Measurements from ENCODE around the gene HMOX2.

Gene HMOX2

DNA sequence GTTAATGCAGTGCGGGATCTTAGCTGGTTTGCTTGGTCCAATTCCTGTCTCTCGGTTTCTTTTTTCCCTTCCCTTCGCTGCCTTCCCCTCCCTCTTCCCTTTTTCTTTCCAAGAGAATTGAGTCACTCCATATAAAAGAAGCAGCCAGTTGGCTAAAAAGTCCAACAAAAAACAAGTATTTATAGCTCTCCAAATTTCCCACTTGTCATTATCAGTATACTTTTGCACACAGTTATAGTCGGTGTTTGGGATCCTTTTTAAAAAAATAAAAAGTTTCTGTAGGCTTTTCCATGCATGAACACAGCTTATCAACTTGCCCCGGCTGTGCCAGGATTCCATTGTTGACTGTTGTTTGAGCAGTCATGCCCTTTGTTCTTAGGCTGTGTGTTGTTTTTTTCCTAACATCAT, 24.9 kb downstream of the HMOX2 start:
- Histone ChIP-seq H3K9me3 (ENCODE audit: insufficient read depth, low read length, severe bottlenecking) (no peaks in the 10 kb centered on the region), H4K20me1 (ENCODE audit: insufficient read depth, low read length) (peaks cover 27% of the 10 kb centered on the region), H3K27me3 (ENCODE audit: insufficient read depth, low read length, poor library complexity) (no peaks in the 10 kb centered on the region), H3K9ac (ENCODE audit: low read depth, low read length) (no peak overlapping the region), H3K27ac (ENCODE audit: low read length) (no peak overlapping the region), H3K4me1 (ENCODE audit: insufficient read depth, low read length) (no peaks in the 10 kb centered on the region), H3K79me2 (ENCODE audit: insufficient read depth, low read length) (peaks cover 15% of the 10 kb centered on the region; the same call in 1 of the 2 replicates), H3K36me3 (ENCODE audit: insufficient read depth, low read length) (peaks cover 15% of the 10 kb centered on the region), H3K4me2 (ENCODE audit: insufficient read depth, low read length) (no peak overlapping the region), H2AFZ (ENCODE audit: low read depth, low read length) (no peak overlapping the region), H3K4me3 (ENCODE audit: low read depth in 1 of 2, low read length in 2 of 2) (no peak overlapping the region)
- DNase-seq: no peak
- ATAC-seq (ENCODE audit: insufficient read depth, low read depth): no peak
- no peak for TF ChIP-seq EZH2 (IDR thresholded peaks at IDR 0.05; ENCODE audit: borderline replicate concordance, low read depth, low read length, severe bottlenecking)
- TF ChIP-seq, protein P1, sequence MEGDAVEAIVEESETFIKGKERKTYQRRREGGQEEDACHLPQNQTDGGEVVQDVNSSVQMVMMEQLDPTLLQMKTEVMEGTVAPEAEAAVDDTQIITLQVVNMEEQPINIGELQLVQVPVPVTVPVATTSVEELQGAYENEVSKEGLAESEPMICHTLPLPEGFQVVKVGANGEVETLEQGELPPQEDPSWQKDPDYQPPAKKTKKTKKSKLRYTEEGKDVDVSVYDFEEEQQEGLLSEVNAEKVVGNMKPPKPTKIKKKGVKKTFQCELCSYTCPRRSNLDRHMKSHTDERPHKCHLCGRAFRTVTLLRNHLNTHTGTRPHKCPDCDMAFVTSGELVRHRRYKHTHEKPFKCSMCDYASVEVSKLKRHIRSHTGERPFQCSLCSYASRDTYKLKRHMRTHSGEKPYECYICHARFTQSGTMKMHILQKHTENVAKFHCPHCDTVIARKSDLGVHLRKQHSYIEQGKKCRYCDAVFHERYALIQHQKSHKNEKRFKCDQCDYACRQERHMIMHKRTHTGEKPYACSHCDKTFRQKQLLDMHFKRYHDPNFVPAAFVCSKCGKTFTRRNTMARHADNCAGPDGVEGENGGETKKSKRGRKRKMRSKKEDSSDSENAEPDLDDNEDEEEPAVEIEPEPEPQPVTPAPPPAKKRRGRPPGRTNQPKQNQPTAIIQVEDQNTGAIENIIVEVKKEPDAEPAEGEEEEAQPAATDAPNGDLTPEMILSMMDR (IDR thresholded peaks at IDR 0.05; ENCODE audit: borderline replicate concordance, extremely low read depth, low read length, poor library complexity, severe bottlenecking): no peak

DNA sequence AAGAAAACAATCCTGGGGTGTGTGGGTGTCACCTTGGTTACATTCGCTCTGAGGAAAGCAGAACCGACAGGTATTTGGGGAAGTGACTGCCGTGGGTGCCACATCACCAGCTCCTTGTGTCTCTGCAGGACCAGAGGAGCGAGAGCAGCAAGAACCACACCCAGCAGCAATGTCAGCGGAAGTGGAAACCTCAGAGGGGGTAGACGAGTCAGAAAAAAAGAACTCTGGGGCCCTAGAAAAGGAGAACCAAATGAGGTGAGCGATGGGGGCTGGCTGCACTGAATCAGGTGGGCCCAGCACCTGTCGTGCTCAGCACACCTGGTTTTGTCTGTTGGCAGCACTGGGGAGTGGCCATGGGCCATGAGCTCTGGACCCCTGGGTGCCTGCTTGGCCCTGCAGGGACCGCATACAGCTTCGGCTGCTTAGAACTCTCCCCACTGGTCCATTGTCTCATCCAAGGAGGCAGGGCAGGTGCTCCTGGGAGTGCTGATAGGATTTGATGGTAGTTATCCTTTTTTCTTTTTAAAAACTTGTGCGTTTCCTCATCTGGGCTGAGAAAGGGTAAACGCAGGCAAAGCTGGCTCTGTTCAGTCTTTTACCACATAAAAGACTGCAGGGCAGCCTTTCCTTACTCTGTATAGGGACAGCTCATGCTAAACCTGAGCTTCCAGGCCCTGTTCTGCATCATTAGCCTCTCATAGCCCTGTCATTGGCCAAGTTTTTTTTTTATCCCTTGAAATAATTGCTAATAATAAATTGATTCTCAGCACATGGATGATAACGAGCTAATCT, 29.4 kb downstream of the HMOX2 start:
- no peak overlapping the region for H2AFZ ChIP-seq (ENCODE audit: low read depth, low read length)
- H3K9me3 ChIP-seq (ENCODE audit: insufficient read depth, low read length, severe bottlenecking): no peaks in the 10 kb centered on the region
- peaks cover 15% of the 10 kb centered on the region; the same call in 1 of the 2 replicates for H3K79me2 ChIP-seq (ENCODE audit: insufficient read depth, low read length)
- no peak for ATAC-seq (ENCODE audit: insufficient read depth, low read depth)
- no peak overlapping the region for H3K4me2 ChIP-seq (ENCODE audit: insufficient read depth, low read length)
- H3K9ac ChIP-seq (ENCODE audit: low read depth, low read length): no peak overlapping the region
- no peaks in the 10 kb centered on the region for H3K27me3 ChIP-seq (ENCODE audit: insufficient read depth, low read length, poor library complexity)
- TF ChIP-seq EZH2 (IDR thresholded peaks at IDR 0.05; ENCODE audit: borderline replicate concordance, low read depth, low read length, severe bottlenecking): no peak
- TF ChIP-seq, protein P1 (IDR thresholded peaks at IDR 0.05; ENCODE audit: borderline replicate concordance, extremely low read depth, low read length, poor library complexity, severe bottlenecking): no peak
- peaks cover 49% of the 10 kb centered on the region for H3K36me3 ChIP-seq (ENCODE audit: insufficient read depth, low read length)
- no peaks in the 10 kb centered on the region for H3K4me1 ChIP-seq (ENCODE audit: insufficient read depth, low read length)
- no peak for DNase-seq
- no peak overlapping the region for H3K4me3 ChIP-seq (ENCODE audit: low read depth in 1 of 2, low read length in 2 of 2)
- peaks cover 20% of the 10 kb centered on the region for H4K20me1 ChIP-seq (ENCODE audit: insufficient read depth, low read length)
- H3K27ac ChIP-seq (ENCODE audit: low read length): no peak overlapping the region

DNA sequence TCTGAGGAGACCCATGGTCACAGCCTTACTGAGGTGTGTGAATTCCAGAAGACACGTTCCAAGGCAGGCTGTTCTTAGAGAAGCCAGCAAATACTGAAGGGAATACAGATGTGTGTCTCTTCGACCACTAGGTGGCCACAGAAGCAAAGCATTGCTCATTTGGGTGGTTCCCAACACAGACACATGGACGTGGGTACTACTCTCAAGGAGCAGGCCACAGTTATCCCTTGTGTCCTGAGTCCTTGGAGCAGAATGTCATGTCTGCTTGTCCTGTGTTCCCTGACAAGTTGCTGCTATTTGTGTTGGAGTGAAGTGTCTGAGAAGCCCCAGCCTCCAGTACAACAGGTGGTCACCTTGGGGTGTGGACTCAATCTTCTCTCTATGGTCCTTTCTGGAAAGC, 30.3 kb downstream of the HMOX2 start:
- Histone ChIP-seq H2AFZ (ENCODE audit: low read depth, low read length) (no peak overlapping the region), H3K79me2 (ENCODE audit: insufficient read depth, low read length) (peaks cover 15% of the 10 kb centered on the region; the same call in 1 of the 2 replicates), H3K36me3 (ENCODE audit: insufficient read depth, low read length) (peaks cover 58% of the 10 kb centered on the region), H3K27ac (ENCODE audit: low read length) (no peak overlapping the region), H3K4me2 (ENCODE audit: insufficient read depth, low read length) (no peak overlapping the region), H3K9ac (ENCODE audit: low read depth, low read length) (no peak overlapping the region), H4K20me1 (ENCODE audit: insufficient read depth, low read length) (peaks cover 23% of the 10 kb centered on the region), H3K4me1 (ENCODE audit: insufficient read depth, low read length) (no peaks in the 10 kb centered on the region), H3K27me3 (ENCODE audit: insufficient read depth, low read length, poor library complexity) (no peaks in the 10 kb centered on the region), H3K9me3 (ENCODE audit: insufficient read depth, low read length, severe bottlenecking) (no peaks in the 10 kb centered on the region), H3K4me3 (ENCODE audit: low read depth in 1 of 2, low read length in 2 of 2) (no peak overlapping the region)
- TF ChIP-seq, protein P1 (IDR thresholded peaks at IDR 0.05; ENCODE audit: borderline replicate concordance, extremely low read depth, low read length, poor library complexity, severe bottlenecking): peak; percentile 88
- no peak for TF ChIP-seq EZH2 (IDR thresholded peaks at IDR 0.05; ENCODE audit: borderline replicate concordance, low read depth, low read length, severe bottlenecking)
- DNase-seq: peak; percentile 57
- peak; percentile 94 for ATAC-seq (ENCODE audit: insufficient read depth, low read depth)

All from DND-41 (cell line).